GM12878 (cell line): ENCODE results near the gene KERA. TPM values are rescaled to one million over a fixed set of nuclear protein-coding genes. Genes with fewer than 3 reads are reported as not detected.

Experiments
- ATAC-seq: fragments of 200-7000 bp; cut with Tn5 transposase; 3 replicates; pipeline ENCODE4 v1.9.1; 2020; ENCODE audit warnings: mild to moderate bottlenecking, moderate library complexity
- BruUV-seq: library from RNA; stranded (reverse); fragments of 400-500 nt; replicated peaks from 2 replicates; lab custom pipeline; 2021; lab: Mats Ljungman, UMichigan
- CTCF ChIA-PET: fragments of 300-600 bp; sonication (Branson Sonifier 250); formaldehyde crosslinking; extraction: SDS; loops from one replicate; lab custom pipeline; 2021; ENCODE audit warnings: inconsistent platforms; lab: Yijun Ruan, JAX
- POLR2A ChIA-PET: fragments of 350-600 bp; formaldehyde crosslinking; extraction: SDS; loops from one replicate; lab custom pipeline; 2021; ENCODE audit warnings: inconsistent platforms; lab: Charles Lee
- RAD21 ChIA-PET: fragments of 300-600 bp; sonication (Branson Sonifier 250); formaldehyde crosslinking; loops from one replicate; lab custom pipeline; 2023; ENCODE audit warnings: antibody characterized with exemption; ENCODE audit not compliant: unreplicated experiment; lab: Charles Lee
- SMC1A ChIA-PET: fragments of 300-600 bp; sonication (Branson Sonifier 250); formaldehyde crosslinking; loops from one replicate; lab custom pipeline; 2023; ENCODE audit not compliant: unreplicated experiment, uncharacterized antibody; lab: Charles Lee
- DNase-seq: peaks from one replicate; pipeline ENCODE4 v3.0.0-alpha.2; 2011; ENCODE audit warnings: low read depth, low spot score
- FAIRE-seq: peaks from 3 replicates; lab custom pipeline; 2011; peaks lifted over from hg19 to GRCh38; lab: Jason Lieb, UNC
- H2AFZ ChIP-seq: 2 replicates; pipeline ENCODE4 v1.6.0; 2011; ENCODE audit warnings: low read depth, low read length, control low read depth; ENCODE audit not compliant: control insufficient read depth
- H3K27ac ChIP-seq: 2 replicates; pipeline ENCODE4 v1.5.1; 2011; ENCODE audit warnings: control low read depth; ENCODE audit not compliant: control insufficient read depth, insufficient read depth
- H3K27me3 ChIP-seq, 2 experiments: replicated peaks in 1 of 2; 2 replicates each; pipeline versions ENCODE4 v1.6.0 to v1.6.1; 2011; ENCODE audit warnings: low read length in 1 of 2; ENCODE audit not compliant: control insufficient read depth in 2 of 2, insufficient read depth in 2 of 2
- H3K36me3 ChIP-seq, 2 experiments: 2 replicates each; pipeline ENCODE4 v1.5.1; 2011; ENCODE audit warnings: low read length in 1 of 2; ENCODE audit not compliant: control insufficient read depth in 2 of 2, insufficient read depth in 2 of 2
- H3K4me1 ChIP-seq: 2 replicates; pipeline ENCODE4 v1.6.1; 2011; ENCODE audit warnings: mild to moderate bottlenecking, low read length, moderate library complexity, mixed read lengths; ENCODE audit not compliant: control insufficient read depth, insufficient read depth
- H3K4me2 ChIP-seq: 2 replicates; pipeline ENCODE4 v1.6.0; 2011; ENCODE audit warnings: control low read depth; ENCODE audit not compliant: control insufficient read depth, insufficient read depth
- H3K4me3 ChIP-seq: fragments of 200-600 bp; sonication (generic); 2 replicates; pipeline ENCODE4 v1.5.1; 2016
- H3K79me2 ChIP-seq: 2 replicates; pipeline ENCODE4 v1.6.0; 2011; ENCODE audit warnings: low read length; ENCODE audit not compliant: control insufficient read depth, insufficient read depth
- H3K9ac ChIP-seq: 2 replicates; pipeline ENCODE4 v1.8.0; 2011; ENCODE audit warnings: low read length, control low read depth, mixed read lengths; ENCODE audit not compliant: control insufficient read depth, insufficient read depth
- H3K9me3 ChIP-seq: replicated peaks from 3 replicates; pipeline ENCODE4 v1.5.1; 2011; ENCODE audit warnings: mild to moderate bottlenecking, low read length; ENCODE audit not compliant: control insufficient read depth, insufficient read depth
- H4K20me1 ChIP-seq: 2 replicates; pipeline ENCODE4 v1.6.0; 2011; ENCODE audit not compliant: control insufficient read depth, insufficient read depth
- ASH2L ChIP-seq: fragments of 300-600, 200-600 bp; sonication (generic); IDR thresholded peaks from 2 replicates; pipeline ENCODE4 v1.6.1; 2017; ENCODE audit warnings: low read depth, mild to moderate bottlenecking, borderline replicate concordance
- ATF2 ChIP-seq: IDR thresholded peaks from 2 replicates; pipeline ENCODE4 v1.6.1; 2012; ENCODE audit warnings: low read length, inconsistent platforms
- ATF7 ChIP-seq: fragments of 450-650 bp; IDR thresholded peaks from 2 replicates; pipeline ENCODE4 v1.6.1; 2016; ENCODE audit warnings: low read depth, mild to moderate bottlenecking
- BHLHE40 ChIP-seq, 2 experiments: fragments of 450-650 bp in 1 of 2; IDR thresholded peaks; 2 replicates each; pipeline ENCODE4 v1.6.1; 2011 to 2017; ENCODE audit warnings: low read depth in 2 of 2, borderline replicate concordance in 1 of 2, improper control_type of control experiment in 1 of 2, low read length in 1 of 2, mild to moderate bottlenecking in 1 of 2
- CBFB ChIP-seq: IDR thresholded peaks from 2 replicates; pipeline ENCODE4 v1.6.1; 2016; ENCODE audit warnings: antibody characterized with exemption, low read depth
- DPF2 ChIP-seq: fragments of 450-650 bp; IDR thresholded peaks from 2 replicates; pipeline ENCODE4 v1.6.1; 2017; ENCODE audit warnings: mild to moderate bottlenecking
- JUNB ChIP-seq: IDR thresholded peaks from 2 replicates; pipeline ENCODE4 v1.6.1; 2016; ENCODE audit warnings: antibody characterized with exemption, mild to moderate bottlenecking
- MTA2 ChIP-seq: fragments of 450-650 bp; IDR thresholded peaks from 2 replicates; pipeline ENCODE4 v1.6.1; 2016; ENCODE audit warnings: low read depth, mild to moderate bottlenecking, moderate library complexity
- MXI1 ChIP-seq: fragments of 150-350 bp; IDR thresholded peaks from 2 replicates; pipeline ENCODE4 v1.6.1; 2011; ENCODE audit warnings: low read depth, mild to moderate bottlenecking, inconsistent platforms, low read length, improper control_type of control experiment
- NFIC ChIP-seq: IDR thresholded peaks from 2 replicates; pipeline ENCODE4 v1.6.1; 2012; ENCODE audit warnings: low read depth, mild to moderate bottlenecking, inconsistent platforms, low read length, moderate library complexity
- PAX5 ChIP-seq: IDR thresholded peaks from 2 replicates; pipeline ENCODE4 v1.6.1; 2011; ENCODE audit warnings: low read depth, low read length, borderline replicate concordance
- PKNOX1 ChIP-seq: fragments of 450-650 bp; IDR thresholded peaks from 2 replicates; pipeline ENCODE4 v1.6.1; 2016; ENCODE audit warnings: mild to moderate bottlenecking
- PML ChIP-seq: IDR thresholded peaks from 2 replicates; pipeline ENCODE4 v1.6.1; 2012; ENCODE audit warnings: low read length, inconsistent platforms
- RUNX3 ChIP-seq: IDR thresholded peaks from 2 replicates; pipeline ENCODE4 v1.6.1; 2012; ENCODE audit warnings: low read length, inconsistent platforms
- SKIL ChIP-seq: fragments of 450-650 bp; IDR thresholded peaks from 2 replicates; pipeline ENCODE4 v1.6.1; 2017; ENCODE audit warnings: mild to moderate bottlenecking, low read depth, inconsistent platforms; ENCODE audit not compliant: poor library complexity, severe bottlenecking
- TCF12 ChIP-seq: IDR thresholded peaks from 2 replicates; pipeline ENCODE4 v1.6.1; 2011; ENCODE audit warnings: low read depth, mild to moderate bottlenecking, low read length
- USF1 ChIP-seq: IDR thresholded peaks from 2 replicates; pipeline ENCODE4 v1.6.1; 2011; ENCODE audit warnings: borderline replicate concordance, low read depth, mild to moderate bottlenecking, moderate library complexity, mixed read lengths, low read length; ENCODE audit not compliant: insufficient read depth; ENCODE audit errors: extremely low read length
- ZNF24 ChIP-seq: fragments of 450-650 bp; IDR thresholded peaks from 2 replicates; pipeline ENCODE4 v1.6.1; 2017; ENCODE audit warnings: antibody characterized with exemption, mild to moderate bottlenecking
- ZNF274 ChIP-seq: IDR thresholded peaks from one replicate; pipeline ENCODE4 v1.8.0; 2011; ENCODE audit not compliant: insufficient read length, insufficient read depth
- WGBS: methylation state at CpG from one replicate; pipeline ENCODE4 v1.1.6; 2016; ENCODE audit warnings: low lambda C conversion rate; ENCODE audit not compliant: insufficient replicate concordance, insufficient coverage; ENCODE audit errors: missing lambda C conversion rate; 5-methylcytosine and 5-hydroxymethylcytosine counted together
- in situ Hi-C: fragments of 300-500 bp; cut with MboI; formaldehyde crosslinking; loops from 9 replicates; pipeline ENCODE4 v1.14.3; 2018; ENCODE audit warnings: mixed read lengths
- intact Hi-C: fragments of 100-400 bp; cut with micrococcal nuclease; formaldehyde crosslinking; loops from one replicate; pipeline ENCODE4 v1.14.2; 2022; ENCODE audit not compliant: unreplicated experiment
- polyA plus RNA-seq, 11 experiments: library from polyadenylated mRNA; depleted of rRNA in 4 of 11; unstranded in 6 of 11; stranded (reverse) in 5 of 11; fragments of >200 nt; fragmentation: Nextera tagmentation in 4 of 11; fragmentation: Illumina TruSeq in 1 of 11; extraction: Ambion mirVana in 4 of 11; extraction: Trizol in 1 of 11; gene quantifications; 1 replicate in 1 of 11; 2 replicates in 10 of 11; pipeline versions ENCODE4 v1.2.1 to v1.2.3, GENCODE V29; 2011 to 2016; ENCODE audit warnings: inconsistent platforms in 2 of 11, missing spikeins in 2 of 11, low read depth in 1 of 11
- total RNA-seq, 4 experiments: library from RNA; depleted of rRNA in 3 of 4; stranded (reverse); fragments of >200 nt in 3 of 4; fragmentation: Illumina TruSeq in 1 of 4; extraction: Trizol in 1 of 4; gene quantifications; 2 replicates each; pipeline versions ENCODE4 v1.2.1 to v1.2.3, GENCODE V29; 2013 to 2021

The KERA gene
- total and polyA plus RNA-seq, 10 of the 15 experiments (the other 5 are each of a cell fraction or from before 2014, with no cell fraction given): not detected

GRCh38 chr12:91007531-91008290, 50.1 kb downstream of the KERA start:
- Histone ChIP-seq H4K20me1 (no peaks in the 10 kb centered on the region), H3K4me2 (peak overlapping the region; percentile 15; the same call in 1 of the 2 replicates), H3K36me3 (no peaks in the 10 kb centered on the region), H2AFZ (no peak overlapping the region), H3K9ac (no peak overlapping the region), H3K27me3 (0 out of 4 replicates have a peak, but pooled peaks cover 0 to 2% of the 10 kb centered on the region in 2 experiments), H3K4me1 (peaks cover 23% of the 10 kb centered on the region), H3K4me3 (no peak overlapping the region), H3K27ac (no peak overlapping the region), H3K79me2 (no peaks in the 10 kb centered on the region), H3K9me3 (no peaks in the 10 kb centered on the region)
- ChIA-PET SMC1A (no interaction called here), CTCF (interaction anchor here (1.6 kb wide), 1 partner anchor 101 kb away, joined by 6 read pairs; no protein-coding TSS in a partner anchor), POLR2A (no interaction called here), RAD21 (no interaction called here)
- intact Hi-C loops: no loop called here
- peak; percentile 82 for FAIRE-seq
- in situ Hi-C loops: no loop called here
- WGBS: 0% methylated on average over 2 of the region's 2 CpGs
- peak; percentile 41 for DNase-seq
- ATAC-seq: peak; percentile 78
- no TSS peak for BruUV-seq
- TF ChIP-seq PKNOX1 (peak; percentile 79), ATF2 (peak; percentile 77), PML (peak; percentile 55; the same call in 1 of the 2 replicates), SKIL (peak; percentile 83), ASH2L (no peak), DPF2 (peak; percentile 76; the same call in 1 of the 2 replicates), MXI1 (no peak), JUNB (peak; percentile 68), ATF7 (peak; percentile 70), ZNF24 (peak; percentile 96), RUNX3 (peak; percentile 97), PAX5 (peak; percentile 72; the same call in 1 of the 2 replicates), CBFB (peak; percentile 33; the same call in 1 of the 2 replicates), NFIC (peak; percentile 81), USF1 (no peak), MTA2 (peak; percentile 78), BHLHE40 (IDR thresholded peaks at IDR 0.05; ENCODE audit: borderline replicate concordance in 1 of 2, low read depth in 2 of 2, low read length in 1 of 2) (peak in 1 of 2 experiments; percentile 58; a peak in 1 of 4 replicates), ZNF274 (no peak), TCF12 (peak; percentile 50; the same call in 1 of the 2 replicates)
